ENCODE data around the gene LPIN1. TPM values are rescaled to one million over a fixed set of nuclear protein-coding genes. Genes with fewer than 3 reads are reported as not detected.
"Not testable (repeated sequence)": the region's sequence is repeated elsewhere in the genome, so short reads cannot be mapped to it uniquely, and the experiment has no call there.

LPIN1 gene
- total RNA-seq, 2 experiments from 2014 or later = 31.9 to 36.5 TPM

DNA sequence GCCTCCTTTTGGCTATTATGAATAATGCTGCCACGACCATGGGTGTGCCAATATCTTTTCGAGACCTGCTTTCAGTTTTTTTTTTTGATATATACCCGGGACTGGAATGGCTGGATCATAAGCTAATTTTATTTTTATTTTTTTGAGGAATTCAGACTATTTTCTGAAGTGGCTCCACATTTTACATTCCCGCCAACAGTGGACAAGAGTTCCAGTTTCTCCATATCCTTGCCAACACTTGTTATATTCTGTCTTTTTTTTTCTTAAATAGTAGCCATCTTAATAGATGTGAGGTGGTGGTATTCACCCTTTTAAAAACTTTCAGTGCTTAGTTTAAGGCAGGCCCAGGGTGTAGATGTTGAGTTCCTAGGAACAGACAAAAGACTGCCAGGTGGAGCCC, 11.8 kb downstream of the LPIN1 start:
- ChIA-PET POLR2A (interaction anchor here (1.5 to 1.9 kb wide), 2 partner anchors 8 to 9 kb away, joined by 3 to 10 read pairs; no protein-coding TSS in a partner anchor), CTCF (interaction anchor here (1.2 to 3.3 kb wide), 6 partner anchors 14 to 70 kb away, joined by 3 to 21 read pairs (median 4); no protein-coding TSS in a partner anchor)
- Mint-ChIP-seq H3K4me3 (no peak overlapping the region), H3K27me3 (no peaks in the 10 kb centered on the region), H3K27ac (peak overlapping the region; percentile 84), H3K9me3 (peaks cover 3% of the 10 kb centered on the region), H3K36me3 (ENCODE audit: low read depth) (peaks cover 27% of the 10 kb centered on the region), H3K4me1 (ENCODE audit: low read depth) (peaks cover 79% of the 10 kb centered on the region)
- DNase-seq = no peak
- ATAC-seq = no peak
- TF ChIP-seq, protein P1, sequence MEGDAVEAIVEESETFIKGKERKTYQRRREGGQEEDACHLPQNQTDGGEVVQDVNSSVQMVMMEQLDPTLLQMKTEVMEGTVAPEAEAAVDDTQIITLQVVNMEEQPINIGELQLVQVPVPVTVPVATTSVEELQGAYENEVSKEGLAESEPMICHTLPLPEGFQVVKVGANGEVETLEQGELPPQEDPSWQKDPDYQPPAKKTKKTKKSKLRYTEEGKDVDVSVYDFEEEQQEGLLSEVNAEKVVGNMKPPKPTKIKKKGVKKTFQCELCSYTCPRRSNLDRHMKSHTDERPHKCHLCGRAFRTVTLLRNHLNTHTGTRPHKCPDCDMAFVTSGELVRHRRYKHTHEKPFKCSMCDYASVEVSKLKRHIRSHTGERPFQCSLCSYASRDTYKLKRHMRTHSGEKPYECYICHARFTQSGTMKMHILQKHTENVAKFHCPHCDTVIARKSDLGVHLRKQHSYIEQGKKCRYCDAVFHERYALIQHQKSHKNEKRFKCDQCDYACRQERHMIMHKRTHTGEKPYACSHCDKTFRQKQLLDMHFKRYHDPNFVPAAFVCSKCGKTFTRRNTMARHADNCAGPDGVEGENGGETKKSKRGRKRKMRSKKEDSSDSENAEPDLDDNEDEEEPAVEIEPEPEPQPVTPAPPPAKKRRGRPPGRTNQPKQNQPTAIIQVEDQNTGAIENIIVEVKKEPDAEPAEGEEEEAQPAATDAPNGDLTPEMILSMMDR (IDR thresholded peaks at IDR 0.05) = no peak
- intact Hi-C loops (cut with micrococcal nuclease) = no loop called here

DNA sequence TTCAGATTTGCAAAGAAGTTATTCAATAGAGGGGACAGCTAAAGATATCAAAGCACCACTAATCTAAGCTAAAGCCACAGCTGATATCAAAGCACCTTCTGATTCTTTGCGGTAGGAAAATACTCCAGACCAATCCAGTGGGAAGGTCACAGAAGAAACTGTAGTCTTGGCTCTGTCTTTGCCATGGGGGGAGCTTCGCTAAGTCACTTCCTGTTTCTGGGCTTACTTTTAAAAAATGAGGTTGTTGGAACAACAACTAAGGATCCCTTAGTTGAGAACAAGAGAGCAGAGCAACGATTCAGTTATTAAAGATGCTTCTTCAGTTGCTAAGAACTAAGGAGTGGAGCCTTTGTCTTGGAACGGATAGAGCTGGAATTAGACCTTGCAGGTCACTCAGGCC, 12.2 kb downstream of the LPIN1 start:
- H3K4me3 Mint-ChIP-seq = no peak overlapping the region
- POLR2A ChIA-PET = interaction anchor here (1.5 to 1.9 kb wide), 2 partner anchors 8 to 10 kb away, joined by 3 to 10 read pairs; no protein-coding TSS in a partner anchor

DNA sequence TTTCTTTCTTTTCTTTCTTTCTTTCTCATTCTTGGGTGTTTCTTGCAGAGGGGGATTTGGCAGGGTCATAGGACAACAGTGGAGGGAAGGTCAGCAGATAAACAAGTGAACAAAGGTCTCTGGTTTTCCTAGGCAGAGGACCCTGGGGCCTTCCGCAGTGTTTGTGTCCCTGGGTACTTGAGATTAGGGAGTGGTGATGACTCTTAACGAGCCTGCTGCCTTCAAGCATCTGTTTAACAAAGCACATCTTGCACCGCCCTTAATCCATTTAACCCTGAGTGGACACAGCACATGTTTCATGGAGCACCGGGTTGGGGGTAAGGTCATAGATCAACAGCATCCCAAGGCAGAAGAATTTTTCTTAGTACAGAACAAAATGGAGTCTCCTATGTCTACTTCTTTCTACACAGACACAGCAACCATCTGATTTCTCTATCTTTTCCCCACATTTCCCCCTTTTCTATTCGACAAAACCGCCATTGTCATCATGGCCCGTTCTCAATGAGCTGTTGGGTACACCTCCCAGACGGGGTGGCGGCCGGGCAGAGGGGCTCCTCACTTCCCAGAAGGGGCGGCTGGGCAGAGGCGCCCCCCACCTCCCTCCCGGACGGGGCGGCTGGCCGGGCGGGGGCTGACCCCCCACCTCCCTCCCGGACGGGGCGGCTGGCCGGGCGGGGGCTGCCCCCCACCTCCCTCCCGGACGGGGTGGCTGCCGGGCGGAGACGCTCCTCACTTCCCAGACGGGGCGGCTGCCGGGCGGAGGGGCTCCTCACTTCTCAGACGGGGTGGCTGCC, 12.9 kb downstream of the LPIN1 start:
- H3K9me3 Mint-ChIP-seq; H3K27me3 Mint-ChIP-seq; H3K4me3 Mint-ChIP-seq; ATAC-seq; DNase-seq; intact Hi-C loops (cut with micrococcal nuclease): not testable (repeated sequence)
- H3K27ac Mint-ChIP-seq = peak overlapping the region; percentile 79
- ChIA-PET CTCF (interaction anchor here (0.8 to 3.3 kb wide), 3 partner anchors 16 to 66 kb away, joined by 3 to 21 read pairs (median 11); no protein-coding TSS in a partner anchor), POLR2A (interaction anchor here (1.5 kb wide), 1 partner anchor 10 kb away, joined by 3 read pairs; no protein-coding TSS in a partner anchor)
- H3K4me1 Mint-ChIP-seq (ENCODE audit: low read depth) = peaks cover 72% of the 10 kb centered on the region
- peaks cover 31% of the 10 kb centered on the region for H3K36me3 Mint-ChIP-seq (ENCODE audit: low read depth)

More for the DNA sequence above, 12.2 kb downstream of the LPIN1 start:
- H3K27ac Mint-ChIP-seq = peak overlapping the region; percentile 79
- intact Hi-C loops (cut with micrococcal nuclease) = no loop called here
- TF ChIP-seq, protein P1 (IDR thresholded peaks at IDR 0.05) = no peak
- DNase-seq (no peak), ATAC-seq (no peak)
- CTCF ChIA-PET = interaction anchor here (0.8 to 3.3 kb wide), 5 partner anchors 14 to 69 kb away, joined by 3 to 21 read pairs (median 5); no protein-coding TSS in a partner anchor
- H3K27me3 Mint-ChIP-seq = no peaks in the 10 kb centered on the region
- peaks cover 3% of the 10 kb centered on the region for H3K9me3 Mint-ChIP-seq
- H3K36me3 Mint-ChIP-seq (ENCODE audit: low read depth) = peaks cover 27% of the 10 kb centered on the region
- peaks cover 76% of the 10 kb centered on the region for H3K4me1 Mint-ChIP-seq (ENCODE audit: low read depth)

DNA sequence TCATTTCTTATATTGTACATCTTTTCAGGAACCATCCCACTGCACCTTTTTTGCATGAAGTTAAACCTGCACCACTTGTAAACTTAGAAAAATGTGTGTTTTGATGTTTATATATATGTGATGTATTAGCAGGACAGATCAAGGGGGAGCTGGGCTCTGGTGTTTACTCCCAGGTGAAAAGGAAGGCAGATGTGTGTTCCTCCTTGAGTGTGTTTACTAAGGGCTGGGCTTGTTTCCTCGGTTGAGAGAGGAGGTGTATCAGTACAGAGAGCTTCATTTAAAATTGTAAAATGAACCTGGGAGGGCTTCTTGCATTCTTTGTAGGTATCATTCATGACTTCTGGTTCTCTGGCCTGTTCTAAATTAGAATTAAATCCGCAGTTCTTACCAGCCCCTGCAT, 14.8 kb downstream of the LPIN1 start:
- CTCF ChIA-PET = interaction anchor here (1.2 to 1.5 kb wide), 2 partner anchors 18 to 404 kb away, joined by 3 to 7 read pairs; no protein-coding TSS in a partner anchor

GRCh38 chr2:11762031-11762430, 15.6 kb downstream of the LPIN1 start:
- Mint-ChIP-seq H3K9me3 (peaks cover 3% of the 10 kb centered on the region), H3K4me1 (ENCODE audit: low read depth) (peaks cover 50% of the 10 kb centered on the region), H3K27me3 (no peaks in the 10 kb centered on the region), H3K27ac (no peak overlapping the region), H3K4me3 (no peak overlapping the region), H3K36me3 (ENCODE audit: low read depth) (peaks cover 42% of the 10 kb centered on the region)
- TF ChIP-seq, protein P1 (IDR thresholded peaks at IDR 0.05) = no peak
- ChIA-PET CTCF (interaction anchor here (1.5 kb wide), 1 partner anchor 17 kb away, joined by 7 read pairs; no protein-coding TSS in a partner anchor), POLR2A (interaction anchor here (0.7 kb wide), 1 partner anchor 522 kb away, joined by 3 read pairs; no protein-coding TSS in a partner anchor)
- ATAC-seq = no peak
- DNase-seq = no peak
- intact Hi-C loops (cut with micrococcal nuclease) = no loop called here

More for the DNA sequence above, 14.8 kb downstream of the LPIN1 start:
- Mint-ChIP-seq H3K4me3 (no peak overlapping the region), H3K27ac (peak overlapping the region; percentile 49), H3K4me1 (ENCODE audit: low read depth) (peaks cover 57% of the 10 kb centered on the region), H3K36me3 (ENCODE audit: low read depth) (peaks cover 38% of the 10 kb centered on the region), H3K9me3 (peaks cover 3% of the 10 kb centered on the region), H3K27me3 (no peaks in the 10 kb centered on the region)
- DNase-seq = no peak
- no peak for ATAC-seq
- TF ChIP-seq, protein P1 (IDR thresholded peaks at IDR 0.05) = no peak
- intact Hi-C loops (cut with micrococcal nuclease) = no loop called here
- POLR2A ChIA-PET = interaction anchor here (0.7 to 1.3 kb wide), 3 partner anchors 13 to 522 kb away, joined by 3 to 6 read pairs (median 4); no protein-coding TSS in a partner anchor
